ENCODE measurements around the gene KLRF2. TPM values are rescaled to one million over a fixed set of nuclear protein-coding genes. Genes with fewer than 3 reads are reported as not detected.

KLRF2 gene
- total RNA-seq, 1 experiment from 2014 or later: not detected

- H3K36me3 Mint-ChIP-seq (ENCODE audit: insufficient read depth in 1 of 3, low read depth in 3 of 3): no peaks in the 10 kb centered on the region
- Histone ChIP-seq H3K56ac (ENCODE audit: insufficient read length, low read depth, low read length) (no peak overlapping the region), H3K4me1 (ENCODE audit: insufficient read depth, low read length) (no peaks in the 10 kb centered on the region; the same call in 1 of the 2 replicates), H3T11ph (ENCODE audit: low read length) (no peak overlapping the region), H3K23me2 (ENCODE audit: insufficient read length, low read depth, low read length, poor library complexity, severe bottlenecking) (no peaks in the 10 kb centered on the region), H3K18ac (ENCODE audit: insufficient read length, low read depth, low read length) (no peak overlapping the region), H3K9ac (ENCODE audit: extremely low read depth, insufficient read length, low read length) (no peak overlapping the region), H3K23ac (ENCODE audit: insufficient read length, low read depth, low read length) (no peak overlapping the region), H2BK5ac (ENCODE audit: insufficient read length, low read length) (no peak overlapping the region), H4K20me1 (ENCODE audit: control insufficient read depth, insufficient read depth, insufficient read length) (no peaks in the 10 kb centered on the region), H3K27me3 (ENCODE audit: insufficient read depth, low read length) (no peaks in the 10 kb centered on the region), H2BK20ac (ENCODE audit: low read depth, low read length, poor library complexity, severe bottlenecking) (no peak overlapping the region), H3K9me3 (ENCODE audit: control insufficient read depth, low read depth, low read length) (no peaks in the 10 kb centered on the region), H3K79me1 (ENCODE audit: insufficient read depth, low read depth, low read length, poor library complexity, severe bottlenecking) (no peaks in the 10 kb centered on the region), H2BK120ac (ENCODE audit: low read depth, low read length, poor library complexity, severe bottlenecking) (no peak overlapping the region), H3K14ac (ENCODE audit: insufficient read depth, low read length) (no peak overlapping the region), H3K4ac (ENCODE audit: low read depth, low read length) (no peak overlapping the region), H3K4me2 (ENCODE audit: insufficient read depth, insufficient read length, low read length) (no peak overlapping the region), H4K91ac (ENCODE audit: insufficient read length, low read depth, low read length) (no peak overlapping the region), H2AFZ (ENCODE audit: low read length) (no peak overlapping the region), H3K27ac (ENCODE audit: insufficient read length, low read depth, low read length) (no peak overlapping the region), H4K8ac (replicated peaks; ENCODE audit: insufficient read length, low read depth, low read length) (no peak overlapping the region), H2BK12ac (ENCODE audit: insufficient read length, low read depth, low read length) (no peak overlapping the region), H2AK5ac (ENCODE audit: insufficient read length, low read length) (no peak overlapping the region), H4K5ac (ENCODE audit: insufficient read length, low read depth, low read length) (no peak overlapping the region), H2BK15ac (ENCODE audit: low read depth, low read length) (no peak overlapping the region), H3K79me2 (ENCODE audit: insufficient read depth, low read length) (no peaks in the 10 kb centered on the region)
- H3K27me3 Mint-ChIP-seq (ENCODE audit: low read depth): peaks cover 1% of the 10 kb centered on the region; the same call in 1 of the 2 replicates
- DNase-seq: no peak
- H3K9me3 Mint-ChIP-seq: no peaks in the 10 kb centered on the region
- H3K4me3 Mint-ChIP-seq: no peak overlapping the region
- TF ChIP-seq, protein P1, sequence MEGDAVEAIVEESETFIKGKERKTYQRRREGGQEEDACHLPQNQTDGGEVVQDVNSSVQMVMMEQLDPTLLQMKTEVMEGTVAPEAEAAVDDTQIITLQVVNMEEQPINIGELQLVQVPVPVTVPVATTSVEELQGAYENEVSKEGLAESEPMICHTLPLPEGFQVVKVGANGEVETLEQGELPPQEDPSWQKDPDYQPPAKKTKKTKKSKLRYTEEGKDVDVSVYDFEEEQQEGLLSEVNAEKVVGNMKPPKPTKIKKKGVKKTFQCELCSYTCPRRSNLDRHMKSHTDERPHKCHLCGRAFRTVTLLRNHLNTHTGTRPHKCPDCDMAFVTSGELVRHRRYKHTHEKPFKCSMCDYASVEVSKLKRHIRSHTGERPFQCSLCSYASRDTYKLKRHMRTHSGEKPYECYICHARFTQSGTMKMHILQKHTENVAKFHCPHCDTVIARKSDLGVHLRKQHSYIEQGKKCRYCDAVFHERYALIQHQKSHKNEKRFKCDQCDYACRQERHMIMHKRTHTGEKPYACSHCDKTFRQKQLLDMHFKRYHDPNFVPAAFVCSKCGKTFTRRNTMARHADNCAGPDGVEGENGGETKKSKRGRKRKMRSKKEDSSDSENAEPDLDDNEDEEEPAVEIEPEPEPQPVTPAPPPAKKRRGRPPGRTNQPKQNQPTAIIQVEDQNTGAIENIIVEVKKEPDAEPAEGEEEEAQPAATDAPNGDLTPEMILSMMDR (conservative IDR thresholded peaks at IDR 0.05): no peak
- no CpG with 5 or more reads among the region's 2 CpGs for whole genome bisulfite sequencing (ENCODE audit: extremely low coverage, insufficient read length, low lambda C conversion rate)
- H3K4me1 Mint-ChIP-seq: peaks cover 10 to 18% of the 10 kb centered on the region in 2 experiments
- H3K27ac Mint-ChIP-seq: no peak overlapping the region
Measured at GRCh38 chr12:9851927-9852326, 29.4 kb upstream of the KLRF2 start.

Data from H9 (cell line).